H1 (cell line): ENCODE measurements around the gene SPIB. TPM values are rescaled to one million over a fixed set of nuclear protein-coding genes. Genes with fewer than 3 reads are reported as not detected.

Experiments
- ATF2 ChIP-seq: IDR thresholded peaks from 2 replicates; pipeline ENCODE4 v1.6.1; 2012; ENCODE audit warnings: low read length, inconsistent platforms
- CBX8 ChIP-seq: fragments of 300-800, 300-1000 bp; sonication (generic); IDR thresholded peaks from 2 replicates; pipeline ENCODE4 v1.7.1; 2016; ENCODE audit warnings: low read depth, low read length, borderline replicate concordance
- CHD2 ChIP-seq: IDR thresholded peaks from 2 replicates; pipeline ENCODE4 v1.6.1; 2012; ENCODE audit warnings: low read length, improper control_type of control experiment
- CHD7 ChIP-seq: fragments of 300-600 bp; sonication (generic); IDR thresholded peaks from 2 replicates; pipeline ENCODE4 v1.7.1; 2012; ENCODE audit warnings: low read length, moderate library complexity, mild to moderate bottlenecking, inconsistent platforms; ENCODE audit not compliant: insufficient replicate concordance
- KDM1A ChIP-seq: fragments of 200-600, 300-600 bp; sonication (generic); IDR thresholded peaks from 2 replicates; pipeline ENCODE4 v1.7.1; 2016; ENCODE audit warnings: mild to moderate bottlenecking, low read length, borderline replicate concordance
- POU5F1 ChIP-seq: IDR thresholded peaks from 2 replicates; pipeline ENCODE4 v1.6.1; 2011; ENCODE audit warnings: low read depth, mild to moderate bottlenecking, low read length, moderate library complexity
- SIN3A ChIP-seq, 2 experiments: IDR thresholded peaks in 1 of 2; conservative IDR thresholded peaks in 1 of 2; 2 replicates each; pipeline ENCODE4 v1.6.1; 2011 to 2012; ENCODE audit warnings: low read length in 2 of 2, improper control_type of control experiment in 1 of 2, low read depth in 1 of 2, mild to moderate bottlenecking in 1 of 2
- SRF ChIP-seq: IDR thresholded peaks from 2 replicates; pipeline ENCODE4 v1.6.1; 2011; ENCODE audit warnings: mild to moderate bottlenecking, low read depth, low read length, moderate library complexity
- polyA plus RNA-seq, 7 experiments: library from polyadenylated mRNA; depleted of rRNA in 3 of 7; stranded (reverse) in 5 of 7; unstranded in 2 of 7; fragments of >200 nt in 5 of 7; fragments of 200-250 nt in 2 of 7; gene quantifications; 1 replicate in 5 of 7; 2 replicates in 1 of 7; 4 replicates in 1 of 7; pipeline versions ENCODE4 v1.2.1 to v1.2.3, GENCODE V29; 2011 to 2013; ENCODE audit warnings: missing spikeins in 2 of 7, mixed read lengths in 2 of 7
- total RNA-seq: library from RNA; stranded (reverse); fragmentation: NEBNext Ultra II Directional; extraction: Animal tissue kit (Norgen Biotek cat#: 25700); gene quantifications from 2 replicates; pipeline ENCODE4 v1.2.1, GENCODE V29; 2021
- TF ChIP-seq, protein P1 (sequence below): IDR thresholded peaks from 2 replicates; pipeline ENCODE4 v1.6.1; 2012; ENCODE audit warnings: inconsistent platforms

Gene SPIB
- total and polyA plus RNA-seq, 2 of the 8 experiments (the other 6 are each of a cell fraction or from before 2014, with no cell fraction given), result 11.1 to 17.4 TPM

- no peak for TF ChIP-seq CHD7
- TF ChIP-seq CHD2, result no peak
- TF ChIP-seq, protein P1, sequence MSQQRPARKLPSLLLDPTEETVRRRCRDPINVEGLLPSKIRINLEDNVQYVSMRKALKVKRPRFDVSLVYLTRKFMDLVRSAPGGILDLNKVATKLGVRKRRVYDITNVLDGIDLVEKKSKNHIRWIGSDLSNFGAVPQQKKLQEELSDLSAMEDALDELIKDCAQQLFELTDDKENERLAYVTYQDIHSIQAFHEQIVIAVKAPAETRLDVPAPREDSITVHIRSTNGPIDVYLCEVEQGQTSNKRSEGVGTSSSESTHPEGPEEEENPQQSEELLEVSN, result no peak
- TF ChIP-seq SRF, result no peak
- no peak for TF ChIP-seq KDM1A
- no peak for TF ChIP-seq CBX8
- TF ChIP-seq SIN3A (conservative IDR thresholded peaks at IDR 0.05 in 1 of 2, IDR thresholded peaks at IDR 0.05 in 1 of 2; ENCODE audit: low read depth in 1 of 2, low read length in 2 of 2), result no peak
- no peak for TF ChIP-seq POU5F1
- TF ChIP-seq ATF2, result no peak
These were observed 48.8 kb downstream of the SPIB start (continued) for GRCh38 chr19:50467566-50467965.
